Activated T-cell treated with anti-CD3 and anti-CD28 coated beads, Interleukin-2, amount 50 U/mL, for 1 hour (primary cell): ENCODE results near the gene UPK1B.
"Not testable (repeated sequence)": the region's sequence is repeated elsewhere in the genome, so short reads cannot be mapped to it uniquely, and the experiment has no call there.

ENCODE experiments used
- DNase-seq: peaks from one replicate; pipeline ENCODE4 v3.0.0-alpha.2; 2020

The UPK1B gene

DNA sequence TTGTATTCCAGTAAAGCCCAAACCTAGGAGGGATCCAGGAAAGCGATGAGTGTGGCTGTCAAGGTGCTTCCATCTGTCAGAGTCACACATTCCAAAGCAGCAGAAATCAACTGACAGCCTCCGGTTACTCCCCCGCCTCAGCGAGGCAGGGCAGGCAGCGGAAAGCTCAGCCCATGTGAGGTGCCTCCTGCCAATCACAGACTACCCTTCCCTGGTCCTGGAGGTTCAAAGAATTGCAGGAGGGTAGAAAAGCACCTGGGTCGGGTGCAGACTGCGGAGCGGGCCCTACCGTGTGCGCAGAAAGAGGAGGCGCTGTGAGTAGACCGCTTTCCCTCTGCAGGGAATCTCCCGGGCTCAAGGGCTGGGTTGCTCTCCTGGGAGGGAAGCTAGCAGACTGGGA is at the start of gene UPK1B:
TSS of gene UPK1B (plus strand) at position 274 of the 400 bp plus-strand sequence. CDS start 13,144 bp downstream, outside the sequence.
- no peak for DNase-seq

- no peak for DNase-seq
Observed at GRCh38 chr3:119125342-119125741, 48.1 kb upstream of the UPK1B start.

DNA sequence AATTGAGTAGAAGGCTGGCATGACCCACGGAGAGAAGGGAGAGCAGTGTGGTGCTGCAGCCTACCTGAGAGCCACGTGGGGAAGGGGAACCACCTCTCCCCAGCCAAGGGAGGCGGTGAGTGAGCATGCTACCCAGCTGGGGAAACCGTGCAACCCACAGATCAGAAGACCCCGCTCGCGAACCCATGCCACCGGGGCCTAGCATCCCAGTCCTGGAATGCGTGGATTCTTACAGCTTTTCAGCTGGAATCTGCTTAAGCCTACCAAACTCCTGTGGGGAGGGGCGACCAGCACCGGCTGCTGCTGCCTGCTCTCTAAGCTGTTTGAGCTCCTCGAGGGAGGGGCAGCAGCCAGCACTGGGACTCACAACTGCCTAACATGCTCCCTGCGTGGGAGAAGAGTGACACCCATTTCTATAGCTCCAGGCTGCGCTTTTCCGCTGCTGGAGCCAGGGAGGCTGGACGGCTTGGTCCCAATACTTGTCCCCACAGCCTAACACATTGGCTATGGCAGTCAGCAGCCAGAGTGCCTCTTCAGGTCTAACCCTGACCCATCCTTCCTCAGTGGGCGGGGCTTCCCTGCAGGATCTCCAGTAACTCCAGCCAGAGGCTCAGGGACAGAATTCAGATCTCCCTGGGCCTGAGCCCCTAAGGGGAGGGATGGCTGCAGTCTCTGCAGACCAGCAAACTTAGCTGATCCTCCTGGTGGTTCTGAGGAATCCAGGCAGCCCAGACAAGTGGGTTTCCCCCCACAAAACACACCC is 47.5 kb upstream of the UPK1B start:
- DNase-seq: no peak

DNA sequence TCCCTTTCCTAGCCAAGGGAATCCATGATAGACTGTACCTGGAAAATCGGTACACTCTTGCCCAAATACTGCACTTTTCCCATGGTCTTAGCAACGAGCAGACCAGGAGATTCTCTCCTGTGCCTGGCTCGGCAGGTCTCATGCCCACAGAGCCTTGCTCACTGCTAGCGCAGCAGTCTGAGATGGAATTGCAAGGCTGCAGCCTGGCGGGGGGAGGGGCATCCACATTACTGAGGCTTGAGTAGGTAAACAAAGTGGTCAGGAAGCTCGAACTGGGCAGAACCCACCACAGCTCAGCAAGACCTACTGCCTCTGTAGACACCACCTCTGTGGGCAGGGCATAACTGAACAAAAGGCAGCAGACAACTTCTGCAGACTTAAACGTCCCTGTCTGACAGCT is 43.1 kb upstream of the UPK1B start:
- not testable (repeated sequence) for DNase-seq

GRCh38 chr3:119132291-119132690 is 41.1 kb upstream of the UPK1B start:
- DNase-seq: not testable (repeated sequence)

GRCh38 chr3:119139360-119139759 is 34.0 kb upstream of the UPK1B start:
- not testable (repeated sequence) for DNase-seq

DNA sequence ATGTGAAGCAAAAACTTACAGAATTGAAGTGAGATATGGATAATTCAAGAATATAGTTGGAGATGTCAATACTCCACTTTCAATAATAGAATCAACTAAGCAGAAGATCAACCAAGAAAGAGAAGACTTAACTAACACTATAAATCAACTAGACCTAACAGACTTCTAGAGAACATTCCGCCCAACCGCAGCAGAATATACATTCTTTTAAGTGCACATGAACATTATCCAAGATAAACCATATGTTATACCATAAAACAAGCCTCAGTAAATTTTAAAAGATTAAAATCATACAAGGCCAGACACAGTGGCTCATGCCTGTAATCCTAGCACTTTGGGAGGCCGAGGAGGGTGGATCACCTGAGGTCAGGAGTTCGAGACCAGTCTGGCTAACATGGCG is 32.9 kb upstream of the UPK1B start:
- DNase-seq: no peak

DNA sequence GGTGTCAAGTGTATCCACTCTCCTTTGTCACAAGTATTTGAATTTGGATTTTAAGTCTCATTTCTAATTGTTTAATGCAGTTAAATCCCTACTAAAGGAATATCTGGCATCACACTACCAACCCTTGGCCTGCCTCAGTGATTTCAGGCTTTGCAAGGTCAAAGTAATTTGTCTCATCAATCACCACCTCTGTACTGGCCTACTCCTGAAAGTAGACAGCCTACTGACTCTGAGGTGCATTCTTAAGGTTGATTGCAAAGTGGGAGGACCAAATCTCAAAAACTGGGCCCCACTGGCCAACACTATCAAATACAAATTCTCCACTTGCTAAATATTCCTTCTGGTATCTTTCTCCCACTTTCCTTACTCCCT is 28.3 kb upstream of the UPK1B start:
- no peak for DNase-seq

DNA sequence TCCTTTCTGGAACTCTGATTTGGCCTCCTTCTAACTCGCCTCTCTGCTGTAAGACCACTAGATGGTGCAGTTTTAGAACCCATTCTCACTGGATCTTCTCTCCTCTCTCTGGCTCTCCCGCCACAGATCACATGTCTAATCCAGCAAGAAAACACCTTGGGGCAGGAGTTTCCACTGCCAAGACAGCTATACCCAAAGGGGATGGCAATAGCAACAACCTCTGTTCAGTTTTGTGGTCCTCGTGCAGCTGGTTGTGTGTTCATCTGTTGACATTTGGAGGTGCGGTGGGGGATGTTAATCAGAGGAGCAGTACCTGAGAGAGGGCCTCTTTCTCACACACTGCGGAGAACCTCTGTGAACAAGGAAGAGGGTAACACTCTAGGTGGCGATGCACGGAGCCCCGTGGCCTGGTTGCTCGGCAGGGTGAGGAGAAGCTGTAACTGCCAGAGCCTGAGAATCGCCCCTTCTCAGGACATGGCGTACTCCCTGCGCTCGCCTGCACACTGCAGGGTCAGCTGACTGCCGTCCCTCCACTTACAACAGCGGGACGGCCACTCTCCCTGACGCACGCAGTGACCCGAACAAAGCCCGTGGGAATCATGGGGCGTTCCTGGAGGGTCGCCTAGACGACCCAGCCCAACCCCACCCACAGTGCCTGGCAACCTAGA is 27.8 kb upstream of the UPK1B start, which contains the start of gene TEX55:
TSS of gene TEX55 (plus strand) at position 666 of the 668 bp plus-strand sequence. CDS start 25 bp downstream, outside the sequence.
- DNase-seq: no peak

DNA sequence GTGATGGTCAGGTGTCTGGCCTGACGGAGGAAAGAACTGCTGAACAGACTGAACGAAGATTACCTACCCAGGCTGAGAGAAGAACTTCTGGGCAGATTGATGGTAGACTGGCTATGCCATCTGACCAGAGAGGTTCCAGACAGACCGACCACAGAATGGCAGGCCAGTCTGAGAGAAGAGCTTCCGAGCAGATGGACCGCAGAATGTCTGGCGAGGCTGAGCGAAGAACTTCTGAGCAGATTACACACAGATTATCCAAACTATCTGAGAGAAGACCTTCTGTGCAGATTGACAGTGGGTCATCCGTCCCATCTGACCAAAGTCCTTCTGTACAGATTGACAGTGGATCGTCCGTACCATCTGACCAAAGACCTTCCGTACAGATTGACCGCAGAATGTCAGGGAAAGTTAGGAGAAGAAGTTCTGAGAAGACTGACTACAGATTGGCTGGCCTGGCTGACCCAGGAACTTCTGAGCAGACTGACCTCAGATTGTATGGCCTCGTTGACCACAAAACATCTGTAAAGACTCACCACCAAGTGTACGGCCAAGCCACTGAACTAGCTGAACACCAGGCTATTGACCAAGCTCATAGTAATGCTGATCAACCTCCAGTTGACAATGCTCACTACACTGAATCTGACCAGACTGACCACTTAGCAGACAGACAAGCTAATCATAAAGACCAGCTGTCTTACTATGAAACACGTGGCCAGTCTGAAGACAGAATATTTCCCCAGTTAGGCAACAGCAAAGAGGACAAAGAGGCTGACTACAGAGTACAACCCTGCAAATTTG is 26.6 kb upstream of the UPK1B start:
- DNase-seq: no peak

GRCh38 chr3:119147494-119147893 is 25.9 kb upstream of the UPK1B start:
- no peak for DNase-seq

- DNase-seq: no peak
Observed at GRCh38 chr3:119148493-119149180, 24.8 kb upstream of the UPK1B start.

- no peak for DNase-seq
Observed at GRCh38 chr3:119149484-119149883, 23.9 kb upstream of the UPK1B start.

- no peak for DNase-seq
Observed at GRCh38 chr3:119156868-119157267, 16.5 kb upstream of the UPK1B start.

GRCh38 chr3:119157971-119158370 is 15.4 kb upstream of the UPK1B start:
- DNase-seq: no peak

DNA sequence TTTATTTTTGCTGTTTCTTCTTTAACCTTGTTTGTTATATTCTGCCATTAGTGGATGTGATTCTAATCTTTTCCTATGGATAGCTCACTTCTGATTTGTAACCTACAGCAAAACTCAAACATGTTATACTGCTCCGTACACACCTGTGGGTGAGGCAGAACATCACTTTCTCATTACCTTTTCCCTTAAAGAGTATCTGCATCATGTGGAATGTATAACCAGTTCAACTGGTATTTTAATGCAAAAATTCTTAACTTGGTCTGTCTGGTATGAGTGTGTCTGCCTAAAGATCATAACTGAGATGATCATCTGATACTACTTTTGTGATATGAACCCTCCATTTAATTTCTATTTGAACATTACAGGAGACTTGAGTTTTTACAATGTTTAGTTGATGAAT is 13.0 kb upstream of the UPK1B start:
- no peak for DNase-seq

DNA sequence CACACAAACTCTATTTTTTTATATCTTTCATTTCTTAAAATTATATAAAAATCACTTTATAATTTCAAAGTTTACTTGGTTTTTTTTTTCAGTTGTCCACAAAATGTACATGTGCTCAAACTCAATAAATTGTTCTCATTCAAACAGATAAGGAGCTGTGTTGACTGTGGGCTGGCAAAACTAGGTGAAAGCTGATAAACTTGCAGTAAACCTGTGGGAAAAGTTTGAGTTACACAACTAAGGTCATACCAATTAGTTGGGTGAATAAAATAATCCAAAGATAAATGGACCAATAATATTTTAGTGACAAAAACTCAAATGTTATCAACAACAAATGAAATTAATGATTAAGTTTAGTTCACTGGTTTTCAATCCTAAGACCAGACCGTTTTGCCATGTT is 12.6 kb upstream of the UPK1B start:
- DNase-seq: no peak

DNA sequence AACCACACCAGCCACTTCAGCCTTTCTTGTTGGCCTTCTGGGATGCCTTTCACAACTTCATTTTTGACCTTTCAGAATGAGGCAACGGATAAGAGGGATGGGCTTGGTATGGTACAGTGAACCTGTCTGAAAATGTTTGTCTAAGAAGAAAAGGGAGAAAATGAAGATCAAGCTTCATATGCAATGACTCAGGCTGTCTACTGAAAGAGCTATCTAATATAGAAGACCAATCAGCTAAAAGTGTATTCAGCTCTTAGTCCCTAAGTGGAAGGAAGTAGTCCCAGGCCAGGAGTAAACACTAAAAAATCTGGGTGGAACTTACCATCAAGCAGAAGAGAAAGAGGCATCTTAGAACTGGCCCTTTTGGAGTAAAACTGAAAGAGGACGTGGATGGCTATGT is 12.2 kb upstream of the UPK1B start:
- DNase-seq: no peak

DNA sequence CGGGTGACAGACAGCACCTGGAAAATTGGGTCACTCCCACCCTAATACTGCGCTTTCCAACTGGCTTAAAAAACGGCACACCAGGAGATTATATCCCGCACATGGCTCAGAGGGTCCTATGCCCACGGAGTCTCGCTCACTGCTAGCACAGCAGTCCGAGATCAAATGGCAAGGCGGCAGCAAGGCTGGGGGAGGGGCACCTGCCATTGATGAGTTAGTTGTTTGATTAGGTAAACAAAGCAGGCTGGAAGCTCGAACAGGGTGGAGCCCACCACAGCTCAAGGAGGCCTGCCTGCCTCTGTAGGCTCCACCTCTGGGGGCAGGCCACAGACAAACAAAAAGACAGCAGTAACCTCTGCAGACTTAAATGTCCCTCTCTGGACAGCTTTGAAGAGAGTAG is 8.7 kb upstream of the UPK1B start:
- not testable (repeated sequence) for DNase-seq

DNA sequence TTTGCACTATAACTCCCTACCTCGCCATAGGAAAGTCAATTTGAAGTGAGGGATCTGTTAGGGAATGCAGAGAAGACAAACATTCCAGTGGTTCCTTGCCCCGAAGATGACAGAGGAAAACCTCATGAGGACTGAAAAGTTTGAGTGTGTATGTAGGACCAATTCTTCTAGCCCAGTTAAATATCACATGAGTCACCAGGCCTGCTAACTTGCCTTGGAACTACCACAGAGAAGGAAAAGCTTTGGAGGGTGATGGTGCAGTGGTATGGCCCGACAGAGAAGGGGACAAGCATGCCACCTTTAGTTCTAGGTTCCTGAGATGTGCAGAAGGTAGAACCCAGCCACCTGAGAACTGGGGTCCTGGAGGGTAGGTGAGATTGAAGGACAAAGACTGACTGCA is 2.6 kb upstream of the UPK1B start:
- no peak for DNase-seq

DNA sequence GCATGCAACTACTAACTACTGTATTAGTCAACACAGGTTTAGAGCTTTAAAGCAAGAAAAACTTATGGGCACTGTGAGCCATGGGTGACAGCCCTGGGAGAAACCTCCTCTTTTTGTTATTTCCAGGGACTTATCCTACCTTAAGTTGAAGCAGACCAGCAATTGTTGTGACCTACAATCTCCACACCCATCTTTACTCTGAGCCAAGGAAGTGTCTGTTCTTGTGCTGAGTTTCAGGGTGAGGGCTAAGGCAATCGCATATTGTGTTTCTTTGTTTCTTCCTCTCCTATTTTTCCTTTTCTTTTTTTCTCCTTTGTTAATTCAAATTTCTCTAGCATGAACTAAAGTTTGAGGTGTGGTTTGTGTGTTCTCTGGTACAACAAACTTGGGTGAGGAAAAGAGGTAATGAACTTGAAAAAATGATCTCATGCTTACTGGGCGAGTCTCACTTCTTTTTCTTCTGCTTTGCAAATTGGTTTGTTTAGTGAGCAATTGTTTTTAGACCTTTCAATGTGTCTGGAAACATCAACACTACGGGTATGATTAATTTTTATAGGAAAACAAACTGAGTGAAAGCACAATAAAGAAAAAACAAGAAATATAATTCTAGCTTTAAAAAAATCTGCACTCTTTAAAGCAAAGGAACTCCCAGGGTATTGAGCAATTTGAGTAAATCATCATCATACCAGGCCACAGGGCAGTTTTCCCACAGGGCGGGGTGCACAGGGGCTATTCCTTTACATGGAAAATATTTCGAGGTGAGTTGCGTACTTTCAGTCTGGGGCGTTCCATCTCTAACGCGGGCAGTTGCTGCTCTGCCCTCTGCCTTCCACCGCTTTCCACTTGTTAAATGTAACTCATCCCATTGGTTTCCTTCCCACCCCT is 2.7 kb downstream of the UPK1B start:
- DNase-seq: no peak

DNA sequence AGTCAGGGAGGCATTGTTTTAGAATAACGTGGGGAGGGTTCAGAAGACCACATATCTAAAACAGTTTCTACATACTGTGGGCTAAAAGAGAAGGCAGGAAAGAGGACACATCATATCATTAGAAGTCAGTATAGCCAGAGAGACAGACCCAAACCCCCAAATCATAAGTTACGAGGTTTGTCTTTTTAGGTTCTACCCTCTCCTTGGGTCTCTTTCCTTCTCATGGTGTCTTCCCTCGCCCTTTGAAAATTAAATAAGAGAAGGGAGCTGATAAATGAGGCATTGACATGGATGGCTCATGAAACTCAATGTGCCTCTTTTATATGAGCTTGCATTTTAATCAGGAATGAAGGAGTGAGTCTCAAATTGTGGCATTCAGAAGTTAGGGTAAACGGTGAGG is 3.4 kb downstream of the UPK1B start:
- no peak for DNase-seq
